GM10266 (cell line): ENCODE measurements around the gene ZNF341.

Source experiments
- DNase-seq: peaks from one replicate; pipeline ENCODE4 v3.0.0; 2012; ENCODE audit errors: extremely low spot score
- TF ChIP-seq, protein P1 (sequence below): IDR thresholded peaks from 2 replicates; pipeline ENCODE4 v1.5.1; 2012; ENCODE audit warnings: mild to moderate bottlenecking, low read depth; ENCODE audit not compliant: control insufficient read depth, insufficient read depth; ENCODE audit errors: missing control alignments

ZNF341 gene

DNA sequence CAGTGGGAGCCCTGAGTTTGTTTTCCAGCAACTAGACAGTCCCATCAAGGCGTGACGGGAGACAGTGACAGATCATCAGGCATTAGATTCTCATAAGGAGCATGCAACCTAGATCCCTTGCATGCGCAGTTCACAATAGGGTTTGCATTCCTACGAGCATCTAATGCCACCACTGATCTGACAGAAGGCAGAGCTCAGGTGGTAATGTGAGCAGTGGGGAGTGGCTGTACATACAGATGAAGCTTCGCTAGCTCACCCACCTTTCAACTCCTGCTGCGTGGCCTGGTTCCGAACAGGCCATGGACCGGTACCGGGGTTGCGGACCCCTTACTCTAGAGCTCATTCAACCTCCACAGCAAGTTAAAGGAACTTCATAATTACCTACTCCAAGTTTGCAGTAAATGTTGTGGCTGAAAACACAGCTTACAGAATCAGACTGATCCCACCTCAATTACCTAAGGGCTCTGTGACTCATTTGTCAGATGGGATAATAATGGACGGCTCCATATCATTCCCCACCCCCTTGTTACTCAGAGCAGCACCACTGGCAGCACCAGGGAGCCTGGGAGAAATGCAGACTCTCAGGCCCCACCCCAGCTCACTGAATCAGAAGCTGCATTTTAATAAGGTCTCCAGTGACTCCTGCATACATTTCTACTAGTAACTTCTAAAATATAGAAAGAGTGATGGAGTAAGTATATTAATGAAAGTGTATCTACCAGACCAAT lies 27.4 kb upstream of the ZNF341 start:
- TF ChIP-seq, protein P1, sequence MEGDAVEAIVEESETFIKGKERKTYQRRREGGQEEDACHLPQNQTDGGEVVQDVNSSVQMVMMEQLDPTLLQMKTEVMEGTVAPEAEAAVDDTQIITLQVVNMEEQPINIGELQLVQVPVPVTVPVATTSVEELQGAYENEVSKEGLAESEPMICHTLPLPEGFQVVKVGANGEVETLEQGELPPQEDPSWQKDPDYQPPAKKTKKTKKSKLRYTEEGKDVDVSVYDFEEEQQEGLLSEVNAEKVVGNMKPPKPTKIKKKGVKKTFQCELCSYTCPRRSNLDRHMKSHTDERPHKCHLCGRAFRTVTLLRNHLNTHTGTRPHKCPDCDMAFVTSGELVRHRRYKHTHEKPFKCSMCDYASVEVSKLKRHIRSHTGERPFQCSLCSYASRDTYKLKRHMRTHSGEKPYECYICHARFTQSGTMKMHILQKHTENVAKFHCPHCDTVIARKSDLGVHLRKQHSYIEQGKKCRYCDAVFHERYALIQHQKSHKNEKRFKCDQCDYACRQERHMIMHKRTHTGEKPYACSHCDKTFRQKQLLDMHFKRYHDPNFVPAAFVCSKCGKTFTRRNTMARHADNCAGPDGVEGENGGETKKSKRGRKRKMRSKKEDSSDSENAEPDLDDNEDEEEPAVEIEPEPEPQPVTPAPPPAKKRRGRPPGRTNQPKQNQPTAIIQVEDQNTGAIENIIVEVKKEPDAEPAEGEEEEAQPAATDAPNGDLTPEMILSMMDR = no peak
- no peak for DNase-seq

DNA sequence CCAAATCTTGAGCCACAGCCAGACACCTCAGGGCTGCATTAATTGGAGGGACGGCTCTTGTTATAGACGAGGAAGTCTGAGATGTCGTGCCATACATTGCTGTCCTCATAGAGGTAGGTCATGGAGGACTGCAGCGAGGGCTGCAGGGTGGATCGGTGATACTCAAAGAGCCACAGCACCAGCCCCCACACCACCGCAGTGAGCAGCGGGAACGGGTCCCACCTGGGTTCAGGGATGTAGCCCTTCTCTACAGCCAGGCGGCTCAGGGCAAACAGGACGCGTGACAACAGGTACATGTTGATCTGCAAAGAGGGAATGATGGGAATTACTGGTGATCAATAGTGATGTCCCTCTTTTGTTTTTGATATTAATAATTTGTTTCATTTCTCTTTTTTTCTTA lies 24.1 kb upstream of the ZNF341 start:
- TF ChIP-seq, protein P1 = no peak

DNA sequence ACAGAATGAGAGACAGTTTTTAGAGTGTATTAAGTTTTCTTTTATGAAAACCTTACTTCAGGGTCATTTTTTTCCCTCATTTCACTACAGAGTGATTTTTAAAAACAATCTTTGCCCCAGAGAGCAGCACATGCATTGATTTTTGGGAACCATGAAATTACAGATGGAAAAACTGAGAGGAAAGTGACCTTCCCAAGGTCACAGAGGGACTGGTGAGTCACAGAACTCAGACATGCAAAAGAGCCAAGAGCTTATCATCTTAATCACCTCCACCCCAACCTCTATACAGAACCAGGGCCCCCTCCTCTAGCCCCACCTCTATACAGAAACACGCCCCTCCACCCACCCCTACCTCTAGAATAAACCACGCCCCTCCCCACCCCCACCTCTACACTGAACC lies 22.4 kb upstream of the ZNF341 start:
- DNase-seq = no peak
- TF ChIP-seq, protein P1 = no peak

More for the DNA sequence above, 24.1 kb upstream of the ZNF341 start:
- DNase-seq = no peak

DNA sequence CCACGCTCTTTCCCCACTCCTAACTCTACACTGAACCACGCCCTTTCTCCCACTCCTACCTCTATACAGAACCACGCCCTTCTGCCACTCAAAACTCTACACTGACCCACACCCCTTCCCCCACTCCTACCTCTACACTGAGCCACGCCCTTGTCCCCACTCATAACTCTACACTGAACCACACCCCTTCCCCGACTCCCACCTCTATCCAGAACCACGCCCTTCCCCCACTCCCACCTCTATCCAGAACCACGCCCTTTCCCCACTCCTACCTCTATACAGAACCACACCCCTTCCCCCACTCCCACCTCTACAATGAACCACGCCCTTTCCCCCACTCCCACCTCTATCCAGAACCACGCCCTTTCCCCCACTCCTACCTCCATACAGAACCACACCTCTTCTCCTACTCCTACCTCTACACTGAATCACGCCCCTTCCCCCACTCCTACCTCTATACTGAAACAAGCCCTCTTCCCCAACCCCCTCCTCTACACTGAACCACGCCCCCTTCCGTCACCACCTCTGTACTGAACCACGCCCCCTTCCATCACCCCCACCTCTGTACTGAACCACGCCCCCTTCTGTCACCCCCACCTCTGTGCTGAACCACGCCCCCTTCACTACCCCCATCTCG lies 21.8 kb upstream of the ZNF341 start:
- DNase-seq = no peak
- TF ChIP-seq, protein P1 = no peak

DNA sequence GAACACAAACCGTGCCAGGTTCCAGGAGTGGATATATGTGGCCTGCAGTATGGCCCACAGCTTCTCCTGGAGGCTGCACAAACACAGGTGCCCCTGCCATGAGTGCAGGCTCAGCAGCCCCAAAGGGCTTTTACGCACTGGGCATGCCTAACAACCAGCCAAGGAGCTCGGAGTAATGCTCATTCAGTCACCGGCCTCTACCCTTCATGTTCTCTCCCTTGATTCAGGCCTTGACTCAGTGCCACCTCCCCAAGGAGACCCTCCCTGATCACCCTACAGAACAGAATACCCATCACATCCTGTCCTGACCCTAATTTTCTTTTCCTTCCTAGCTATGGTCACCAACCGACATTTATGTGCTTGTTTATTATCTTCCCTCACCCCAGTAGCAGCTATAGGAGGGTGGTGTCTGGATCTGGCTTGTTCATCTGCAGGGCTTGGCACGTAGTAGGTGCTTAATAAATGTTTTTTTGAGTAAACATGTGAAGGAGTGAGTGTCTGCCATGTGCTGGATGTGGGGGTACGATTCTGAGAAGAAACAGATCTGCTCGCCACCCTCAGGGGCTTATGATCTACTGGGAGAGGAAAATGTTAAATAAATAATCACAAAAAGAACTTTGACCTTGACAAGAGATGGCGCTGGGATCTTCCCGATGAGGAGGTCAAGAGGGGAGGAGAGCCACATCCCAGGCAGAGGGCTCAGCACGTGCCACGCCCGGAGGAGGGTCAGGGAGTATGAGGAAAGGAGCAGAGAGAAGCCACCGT lies 20.9 kb upstream of the ZNF341 start:
- no peak for DNase-seq

DNA sequence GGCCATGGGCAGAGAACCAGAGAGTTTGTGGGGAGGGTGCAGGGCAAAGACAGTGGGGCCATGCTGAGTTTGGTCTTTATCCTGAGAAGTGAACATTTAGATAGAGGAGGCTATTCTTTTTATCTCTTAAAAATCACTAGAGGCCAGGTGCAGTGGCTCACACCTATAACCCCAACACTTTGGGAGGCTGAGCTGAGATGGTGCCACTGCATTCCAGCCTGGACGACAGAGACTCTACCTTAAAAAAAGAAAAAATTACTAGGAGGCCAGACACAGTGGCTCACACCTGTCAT lies 20.4 kb upstream of the ZNF341 start:
- TF ChIP-seq, protein P1 = no peak
- no peak for DNase-seq

More for the DNA sequence above, 20.9 kb upstream of the ZNF341 start:
- TF ChIP-seq, protein P1 = no peak
